H1 (cell line): ENCODE measurements around the gene ADD1. TPM values are rescaled to one million over a fixed set of nuclear protein-coding genes. Genes with fewer than 3 reads are reported as not detected.

Experiments used
- CTCF ChIA-PET: fragments of 300-600 bp; sonication (Branson Sonifier 250); formaldehyde crosslinking; loops from one replicate; lab custom pipeline; 2021; ENCODE audit not compliant: partially characterized antibody; lab: Charles Lee
- POLR2A ChIA-PET: fragments of 300-600 bp; sonication (Branson Sonifier 250); formaldehyde crosslinking; loops from one replicate; lab custom pipeline; 2021; ENCODE audit warnings: inconsistent platforms; ENCODE audit not compliant: partially characterized antibody; lab: Charles Lee
- DNase-seq, 2 experiments: peaks; one replicate each; pipeline versions ENCODE4 v3.0.0 to v3.0.0-alpha.2; 2010 to 2022; ENCODE audit warnings: low spot score in 2 of 2, low read depth in 1 of 2, mixed read lengths in 1 of 2
- FAIRE-seq: peaks from 2 replicates; lab custom pipeline; 2011; peaks lifted over from hg19 to GRCh38; lab: Jason Lieb, UNC
- H2AFZ ChIP-seq: 2 replicates; pipeline ENCODE4 v1.8.1; 2012; ENCODE audit warnings: low read length, inconsistent platforms
- H2AK5ac ChIP-seq: 2 replicates; pipeline ENCODE4 v1.6.1; 2013; ENCODE audit warnings: low read depth, low read length
- H2BK120ac ChIP-seq: replicated peaks from 2 replicates; pipeline ENCODE3; 2013; ENCODE audit warnings: low read depth, low read length, inconsistent platforms
- H2BK12ac ChIP-seq: 2 replicates; pipeline ENCODE4 v1.6.1; 2013; ENCODE audit warnings: low read depth, low read length
- H2BK15ac ChIP-seq: 2 replicates; pipeline ENCODE4 v1.6.1; 2013; ENCODE audit warnings: low read length
- H2BK20ac ChIP-seq: 2 replicates; pipeline ENCODE4 v1.6.1; 2013; ENCODE audit warnings: low read length
- H2BK5ac ChIP-seq: 2 replicates; pipeline ENCODE4 v1.6.1; 2013; ENCODE audit warnings: low read depth, low read length
- H3K14ac ChIP-seq: 2 replicates; pipeline ENCODE4 v1.6.1; 2013; ENCODE audit warnings: inconsistent platforms; ENCODE audit not compliant: insufficient read length
- H3K18ac ChIP-seq: 2 replicates; pipeline ENCODE4 v1.6.1; 2013; ENCODE audit warnings: low read length; ENCODE audit errors: extremely low read depth
- H3K23ac ChIP-seq: 2 replicates; pipeline ENCODE4 v1.6.1; 2013; ENCODE audit warnings: inconsistent platforms; ENCODE audit not compliant: insufficient read length
- H3K23me2 ChIP-seq: 2 replicates; pipeline ENCODE4 v1.6.1; 2013; ENCODE audit warnings: low read depth, low read length
- H3K27ac ChIP-seq: 2 replicates; pipeline ENCODE4 v1.6.1; 2011; ENCODE audit warnings: low read depth, low read length, inconsistent platforms
- H3K27me3 ChIP-seq, 4 experiments: replicated peaks in 1 of 4; 1 replicate in 1 of 4; 2 replicates in 3 of 4; pipeline versions ENCODE4 v1.6.1 to v1.8.1; 2011 to 2013; ENCODE audit warnings: low read length in 3 of 4, mild to moderate bottlenecking in 3 of 4, inconsistent platforms in 2 of 4, mixed read lengths in 2 of 4, moderate library complexity in 1 of 4; ENCODE audit not compliant: control insufficient read depth in 3 of 4, insufficient read depth in 3 of 4; ENCODE audit errors: extremely low read depth in 1 of 4
- H3K36me3 ChIP-seq, 4 experiments: 2 replicates each; pipeline versions ENCODE4 v1.6.1 to v1.8.1; 2011 to 2013; ENCODE audit warnings: mild to moderate bottlenecking in 4 of 4, low read length in 3 of 4, moderate library complexity in 2 of 4, control low read depth in 1 of 4, inconsistent platforms in 1 of 4; ENCODE audit not compliant: insufficient read depth in 4 of 4, control insufficient read depth in 2 of 4
- H3K4ac ChIP-seq: replicated peaks from 2 replicates; pipeline ENCODE3; 2013; ENCODE audit warnings: low read length, low read depth, mixed read lengths, inconsistent platforms; ENCODE audit not compliant: insufficient read length
- H3K4me1 ChIP-seq, 4 experiments: replicated peaks in 1 of 4; 1 replicate in 1 of 4; 2 replicates in 3 of 4; pipeline versions ENCODE4 v1.6.1 to v1.8.1; 2011 to 2013; ENCODE audit warnings: low read length in 3 of 4, inconsistent platforms in 2 of 4, mixed read lengths in 1 of 4; ENCODE audit not compliant: insufficient read depth in 4 of 4, control insufficient read depth in 3 of 4
- H3K4me2 ChIP-seq, 2 experiments: 2 replicates each; pipeline versions ENCODE4 v1.6.1 to v1.8.1; 2011 to 2013; ENCODE audit warnings: low read depth in 2 of 2, low read length in 2 of 2, control low read depth in 1 of 2, inconsistent platforms in 1 of 2, mild to moderate bottlenecking in 1 of 2; ENCODE audit not compliant: insufficient read depth in 1 of 2
- H3K4me3 ChIP-seq, 4 experiments: fragments of 200-600, 300-600 bp in 1 of 4; sonication (generic), shearing (Covaris generic), sonication (Bioruptor Twin) in 1 of 4; 2 replicates each; pipeline versions ENCODE4 v1.5.1 to v1.8.1; 2011 to 2016; ENCODE audit warnings: low read length in 4 of 4, low read depth in 3 of 4, control low read depth in 2 of 4, inconsistent platforms in 2 of 4, mild to moderate bottlenecking in 2 of 4, mixed read lengths in 1 of 4, moderate library complexity in 1 of 4; ENCODE audit not compliant: insufficient read depth in 2 of 4; ENCODE audit errors: extremely low read depth in 1 of 4
- H3K56ac ChIP-seq: replicated peaks from 2 replicates; pipeline ENCODE3; 2013; ENCODE audit warnings: low read depth, mild to moderate bottlenecking, mixed read lengths, low read length, inconsistent platforms; ENCODE audit not compliant: insufficient read length
- H3K79me1 ChIP-seq: 2 replicates; pipeline ENCODE4 v1.6.1; 2013; ENCODE audit warnings: low read depth, low read length, control low read depth
- H3K79me2 ChIP-seq, 2 experiments: 2 replicates each; pipeline versions ENCODE4 v1.6.1 to v1.8.1; 2012 to 2013; ENCODE audit warnings: low read length in 2 of 2, mild to moderate bottlenecking in 2 of 2, inconsistent platforms in 1 of 2; ENCODE audit not compliant: insufficient read depth in 2 of 2, control insufficient read depth in 1 of 2
- H3K9ac ChIP-seq, 4 experiments: replicated peaks in 1 of 4; 1 replicate in 1 of 4; 2 replicates in 3 of 4; pipeline versions ENCODE4 v1.6.1 to v1.8.1; 2011 to 2013; ENCODE audit warnings: low read depth in 3 of 4, low read length in 3 of 4, control low read depth in 2 of 4, mild to moderate bottlenecking in 2 of 4, moderate library complexity in 2 of 4, inconsistent platforms in 1 of 4; ENCODE audit errors: extremely low read depth in 1 of 4
- H3K9me3 ChIP-seq, 2 experiments: 2 replicates each; pipeline versions ENCODE4 v1.6.1 to v1.8.1; 2012 to 2013; ENCODE audit warnings: mild to moderate bottlenecking in 2 of 2, moderate library complexity in 2 of 2, control low read depth in 1 of 2, inconsistent platforms in 1 of 2, low read depth in 1 of 2, low read length in 1 of 2, mixed read lengths in 1 of 2; ENCODE audit not compliant: insufficient read depth in 2 of 2
- H4K20me1 ChIP-seq, 2 experiments: replicated peaks in 1 of 2; 2 replicates each; pipeline versions ENCODE3 to v1.8.1; 2011 to 2013; ENCODE audit warnings: inconsistent platforms in 2 of 2, low read length in 2 of 2, mild to moderate bottlenecking in 1 of 2; ENCODE audit not compliant: insufficient read depth in 2 of 2, control insufficient read depth in 1 of 2
- H4K5ac ChIP-seq: 2 replicates; pipeline ENCODE4 v1.6.1; 2013; ENCODE audit warnings: low read length, low read depth, mixed read lengths, inconsistent platforms; ENCODE audit not compliant: insufficient read length
- H4K8ac ChIP-seq: 2 replicates; pipeline ENCODE4 v1.8.0; 2013; ENCODE audit warnings: mild to moderate bottlenecking, moderate library complexity, low read length, inconsistent platforms; ENCODE audit not compliant: insufficient read depth; ENCODE audit errors: extremely low read depth
- H4K91ac ChIP-seq: replicated peaks from 2 replicates; pipeline ENCODE3; 2013; ENCODE audit warnings: low read length, mixed read lengths, inconsistent platforms; ENCODE audit not compliant: insufficient read length
- CEBPB ChIP-seq: IDR thresholded peaks from 2 replicates; pipeline ENCODE4 v1.6.1; 2012; ENCODE audit warnings: low read depth, low read length
- CREB1 ChIP-seq: IDR thresholded peaks from 2 replicates; pipeline ENCODE4 v1.6.1; 2012; ENCODE audit warnings: inconsistent platforms
- FOSL1 ChIP-seq: IDR thresholded peaks from 2 replicates; pipeline ENCODE4 v1.6.1; 2011; ENCODE audit warnings: mild to moderate bottlenecking, low read depth, low read length, moderate library complexity; ENCODE audit not compliant: insufficient read depth
- JUN ChIP-seq: IDR thresholded peaks from 2 replicates; pipeline ENCODE4 v1.6.1; 2011; ENCODE audit warnings: low read depth, mild to moderate bottlenecking, improper control_type of control experiment, low read length
- SP2 ChIP-seq: IDR thresholded peaks from 2 replicates; pipeline ENCODE4 v1.6.1; 2012; ENCODE audit warnings: mild to moderate bottlenecking, low read length, inconsistent platforms
- SUZ12 ChIP-seq: fragments of 200-600 bp; sonication (generic); IDR thresholded peaks from 2 replicates; pipeline ENCODE4 v1.6.1; 2012; ENCODE audit warnings: mild to moderate bottlenecking, inconsistent platforms, low read length, moderate library complexity, mixed read lengths
- TAF1 ChIP-seq: IDR thresholded peaks from 2 replicates; pipeline ENCODE4 v1.6.1; 2011; ENCODE audit warnings: mild to moderate bottlenecking, low read depth, low read length
- TAF7 ChIP-seq: optimal IDR thresholded peaks from 2 replicates; pipeline ENCODE3; 2011; ENCODE audit warnings: low read depth, mild to moderate bottlenecking, inconsistent platforms, low read length, moderate library complexity, borderline replicate concordance
- YY1 ChIP-seq: IDR thresholded peaks from 2 replicates; pipeline ENCODE4 v1.6.1; 2011; ENCODE audit warnings: low read depth, mild to moderate bottlenecking, low read length
- ZNF274 ChIP-seq: IDR thresholded peaks from 2 replicates; pipeline ENCODE4 v1.7.0; 2012; ENCODE audit warnings: low read length, borderline replicate concordance; ENCODE audit errors: extremely low read depth
- WGBS, 2 experiments: shearing (Covaris generic) in 1 of 2; methylation state at CpG; one replicate each; pipeline versions ENCODE4 v1.1.6 to v1.1.7; 2013 to 2015; ENCODE audit warnings: low lambda C conversion rate in 2 of 2, mixed read lengths in 2 of 2, inconsistent platforms in 1 of 2, low coverage in 1 of 2, missing lambda C conversion rate in 1 of 2; ENCODE audit not compliant: insufficient replicate concordance in 2 of 2, insufficient coverage in 1 of 2, insufficient read length in 1 of 2; ENCODE audit errors: extremely low coverage in 1 of 2, missing lambda C conversion rate in 1 of 2; 5-methylcytosine and 5-hydroxymethylcytosine counted together
- polyA plus RNA-seq, 7 experiments: library from polyadenylated mRNA; depleted of rRNA in 3 of 7; stranded (reverse) in 5 of 7; unstranded in 2 of 7; fragments of >200 nt in 5 of 7; fragments of 200-250 nt in 2 of 7; gene quantifications; 1 replicate in 5 of 7; 2 replicates in 1 of 7; 4 replicates in 1 of 7; pipeline versions ENCODE4 v1.2.1 to v1.2.3, GENCODE V29; 2011 to 2013; ENCODE audit warnings: missing spikeins in 2 of 7, mixed read lengths in 2 of 7
- total RNA-seq: library from RNA; stranded (reverse); fragmentation: NEBNext Ultra II Directional; extraction: Animal tissue kit (Norgen Biotek cat#: 25700); gene quantifications from 2 replicates; pipeline ENCODE4 v1.2.1, GENCODE V29; 2021
- TF ChIP-seq, protein P1 (sequence below): IDR thresholded peaks from 2 replicates; pipeline ENCODE4 v1.6.1; 2012; ENCODE audit warnings: low read length, inconsistent platforms

The ADD1 gene
- total and polyA plus RNA-seq, 2 of the 8 experiments (the other 6 are each of a cell fraction or from before 2014, with no cell fraction given): 113 to 143 TPM

DNA sequence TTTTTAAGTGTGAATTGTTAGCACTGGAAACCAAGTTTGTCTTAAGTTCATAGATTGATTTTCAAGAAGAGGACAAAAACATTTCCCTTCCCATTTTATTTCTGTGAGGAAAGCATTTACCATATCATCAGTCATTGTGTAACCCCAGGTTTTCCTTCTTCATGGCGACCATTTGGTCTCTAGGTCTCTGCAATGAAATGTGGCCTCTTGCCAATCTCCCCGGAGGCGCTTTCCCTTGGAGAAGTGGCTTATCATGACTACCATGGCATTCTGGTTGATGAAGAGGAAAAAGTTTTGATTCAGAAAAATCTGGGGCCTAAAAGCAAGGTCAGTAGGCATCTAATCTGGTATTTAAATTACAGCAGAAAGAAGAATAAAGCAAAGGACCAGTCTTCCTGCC is 54.4 kb downstream of the ADD1 start:
- 95% methylated on average over 3 of the region's 3 CpGs; no CpG with 5 or more reads in 1 of the 2 experiments for WGBS, 2 experiments
- no peak overlapping the region for H2BK5ac ChIP-seq
- H3K9me3 ChIP-seq: no peaks in the 10 kb centered on the region
- TF ChIP-seq FOSL1 (no peak), ZNF274 (no peak), TAF7 (no peak), YY1 (no peak), TAF1 (no peak), SUZ12 (no peak), CEBPB (no peak), JUN (no peak), CREB1 (no peak), SP2 (no peak)
- TF ChIP-seq, protein P1, sequence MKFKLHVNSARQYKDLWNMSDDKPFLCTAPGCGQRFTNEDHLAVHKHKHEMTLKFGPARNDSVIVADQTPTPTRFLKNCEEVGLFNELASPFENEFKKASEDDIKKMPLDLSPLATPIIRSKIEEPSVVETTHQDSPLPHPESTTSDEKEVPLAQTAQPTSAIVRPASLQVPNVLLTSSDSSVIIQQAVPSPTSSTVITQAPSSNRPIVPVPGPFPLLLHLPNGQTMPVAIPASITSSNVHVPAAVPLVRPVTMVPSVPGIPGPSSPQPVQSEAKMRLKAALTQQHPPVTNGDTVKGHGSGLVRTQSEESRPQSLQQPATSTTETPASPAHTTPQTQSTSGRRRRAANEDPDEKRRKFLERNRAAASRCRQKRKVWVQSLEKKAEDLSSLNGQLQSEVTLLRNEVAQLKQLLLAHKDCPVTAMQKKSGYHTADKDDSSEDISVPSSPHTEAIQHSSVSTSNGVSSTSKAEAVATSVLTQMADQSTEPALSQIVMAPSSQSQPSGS: no peak

More for the DNA sequence above, 54.4 kb downstream of the ADD1 start:
- H2BK12ac ChIP-seq: no peak overlapping the region
- no peak overlapping the region for H3K4me2 ChIP-seq
- H3K4me3 ChIP-seq: no peak overlapping the region
- no peak overlapping the region for H2BK15ac ChIP-seq
- no peak overlapping the region for H2AK5ac ChIP-seq
- DNase-seq: no peak
- H3K27me3 ChIP-seq: no peaks in the 10 kb centered on the region
- no peak overlapping the region for H2BK120ac ChIP-seq
- no peak overlapping the region for H3K14ac ChIP-seq
- no peaks in the 10 kb centered on the region for H3K79me2 ChIP-seq
- CTCF ChIA-PET: no interaction called here
- H3K23ac ChIP-seq: no peak overlapping the region
- no peak overlapping the region for H3K27ac ChIP-seq
- FAIRE-seq: no peak
- no peak overlapping the region for H2BK20ac ChIP-seq
- peaks cover 19 to 61% (median 32%) of the 10 kb centered on the region in 4 experiments for H3K36me3 ChIP-seq
- H3K79me1 ChIP-seq: no peaks in the 10 kb centered on the region; the same call in 1 of the 2 replicates
- no peak overlapping the region for H4K91ac ChIP-seq
- H3K56ac ChIP-seq: no peak overlapping the region
- H2AFZ ChIP-seq: no peak overlapping the region
- H3K9ac ChIP-seq: no peak overlapping the region
- no peaks in the 10 kb centered on the region for H3K23me2 ChIP-seq
- H4K8ac ChIP-seq: no peak overlapping the region
- H3K4ac ChIP-seq: no peak overlapping the region
- H3K18ac ChIP-seq: no peak overlapping the region
- no peak overlapping the region for H4K5ac ChIP-seq
- H4K20me1 ChIP-seq: no peaks in the 10 kb centered on the region
- no peaks in the 10 kb centered on the region for H3K4me1 ChIP-seq
- POLR2A ChIA-PET: no interaction called here
